ENCODE data around the gene SOX10.

The SOX10 gene

GRCh38 chr22:37931893-37932389, 52.4 kb downstream of the SOX10 start:
- no peak for FAIRE-seq
- no peak for DNase-seq (ENCODE audit: insufficient read length)
- TF ChIP-seq POLR2AphosphoS5 (IDR thresholded peaks at IDR 0.05; ENCODE audit: low read depth, low read length) (no peak), TAF1 (IDR thresholded peaks at IDR 0.05; ENCODE audit: borderline replicate concordance, low read depth, low read length) (no peak), POLR2A (IDR thresholded peaks at IDR 0.05; ENCODE audit: low read depth, low read length) (no peak)

GRCh38 chr22:37930952-37931440, 53.4 kb downstream of the SOX10 start:
- FAIRE-seq = no peak
- DNase-seq (ENCODE audit: insufficient read length) = no peak
- TF ChIP-seq POLR2A (IDR thresholded peaks at IDR 0.05; ENCODE audit: low read depth, low read length) (no peak), TAF1 (IDR thresholded peaks at IDR 0.05; ENCODE audit: borderline replicate concordance, low read depth, low read length) (no peak), POLR2AphosphoS5 (IDR thresholded peaks at IDR 0.05; ENCODE audit: low read depth, low read length) (no peak)

- TF ChIP-seq TAF1 (IDR thresholded peaks at IDR 0.05; ENCODE audit: borderline replicate concordance, low read depth, low read length) (no peak), POLR2A (IDR thresholded peaks at IDR 0.05; ENCODE audit: low read depth, low read length) (no peak), POLR2AphosphoS5 (IDR thresholded peaks at IDR 0.05; ENCODE audit: low read depth, low read length) (no peak)
- FAIRE-seq (no peak), DNase-seq (ENCODE audit: insufficient read length) (no peak)
These were observed 53.9 kb downstream of the SOX10 start for GRCh38 chr22:37930270-37930951.

GRCh38 chr22:37929390-37929789, 55.0 kb downstream of the SOX10 start:
- FAIRE-seq = no peak

GRCh38 chr22:37927637-37927936, 56.8 kb downstream of the SOX10 start:
- no peak for TF ChIP-seq POLR2AphosphoS5 (IDR thresholded peaks at IDR 0.05; ENCODE audit: low read depth, low read length)
- no peak for TF ChIP-seq POLR2A (IDR thresholded peaks at IDR 0.05; ENCODE audit: low read depth, low read length)
- TF ChIP-seq TAF1 (IDR thresholded peaks at IDR 0.05; ENCODE audit: borderline replicate concordance, low read depth, low read length) = no peak
- DNase-seq (ENCODE audit: insufficient read length) (no peak), FAIRE-seq (no peak)

More at GRCh38 chr22:37929390-37929789, 55.0 kb downstream of the SOX10 start:
- TF ChIP-seq POLR2A (IDR thresholded peaks at IDR 0.05; ENCODE audit: low read depth, low read length) = no peak
- no peak for TF ChIP-seq TAF1 (IDR thresholded peaks at IDR 0.05; ENCODE audit: borderline replicate concordance, low read depth, low read length)
- TF ChIP-seq POLR2AphosphoS5 (IDR thresholded peaks at IDR 0.05; ENCODE audit: low read depth, low read length) = no peak
- DNase-seq (ENCODE audit: insufficient read length) = no peak

GRCh38 chr22:37926771-37927636, 57.4 kb downstream of the SOX10 start:
- no peak for DNase-seq (ENCODE audit: insufficient read length)
- no peak for FAIRE-seq
- no peak for TF ChIP-seq POLR2AphosphoS5 (IDR thresholded peaks at IDR 0.05; ENCODE audit: low read depth, low read length)

- no peak for TF ChIP-seq TAF1 (IDR thresholded peaks at IDR 0.05; ENCODE audit: borderline replicate concordance, low read depth, low read length)
- TF ChIP-seq POLR2A (IDR thresholded peaks at IDR 0.05; ENCODE audit: low read depth, low read length) = no peak
- no peak for TF ChIP-seq POLR2AphosphoS5 (IDR thresholded peaks at IDR 0.05; ENCODE audit: low read depth, low read length)
- DNase-seq (ENCODE audit: insufficient read length) = no peak
- FAIRE-seq = no peak
These were observed 58.0 kb downstream of the SOX10 start for GRCh38 chr22:37926358-37926757.

- DNase-seq (ENCODE audit: insufficient read length) = no peak
- TF ChIP-seq POLR2A (IDR thresholded peaks at IDR 0.05; ENCODE audit: low read depth, low read length) (no peak), POLR2AphosphoS5 (IDR thresholded peaks at IDR 0.05; ENCODE audit: low read depth, low read length) (no peak)
- no peak for FAIRE-seq
These were observed 58.6 kb downstream of the SOX10 start for GRCh38 chr22:37925767-37926166.

- FAIRE-seq (no peak), DNase-seq (ENCODE audit: insufficient read length) (no peak)
- TF ChIP-seq TAF1 (IDR thresholded peaks at IDR 0.05; ENCODE audit: borderline replicate concordance, low read depth, low read length) (no peak), POLR2AphosphoS5 (IDR thresholded peaks at IDR 0.05; ENCODE audit: low read depth, low read length) (no peak), POLR2A (IDR thresholded peaks at IDR 0.05; ENCODE audit: low read depth, low read length) (no peak)
These were observed 59.0 kb downstream of the SOX10 start for GRCh38 chr22:37925330-37925729.

- no peak for TF ChIP-seq POLR2AphosphoS5 (IDR thresholded peaks at IDR 0.05; ENCODE audit: low read depth, low read length)
- TF ChIP-seq POLR2A (IDR thresholded peaks at IDR 0.05; ENCODE audit: low read depth, low read length) = no peak
- no peak for TF ChIP-seq TAF1 (IDR thresholded peaks at IDR 0.05; ENCODE audit: borderline replicate concordance, low read depth, low read length)
- DNase-seq (ENCODE audit: insufficient read length) (no peak), FAIRE-seq (no peak)
These were observed 59.8 kb downstream of the SOX10 start for GRCh38 chr22:37924386-37925065.

- DNase-seq (ENCODE audit: insufficient read length) (no peak), FAIRE-seq (no peak)
- TF ChIP-seq TAF1 (IDR thresholded peaks at IDR 0.05; ENCODE audit: borderline replicate concordance, low read depth, low read length) = no peak
- TF ChIP-seq POLR2AphosphoS5 (IDR thresholded peaks at IDR 0.05; ENCODE audit: low read depth, low read length) = no peak
- no peak for TF ChIP-seq POLR2A (IDR thresholded peaks at IDR 0.05; ENCODE audit: low read depth, low read length)
These were observed 60.4 kb downstream of the SOX10 start for GRCh38 chr22:37923927-37924326.
